Measurements from ENCODE around the gene ANKRD33B.
A peak's percentile ranks its signal among the peaks of the same experiment; 100 is the strongest.

ANKRD33B gene

DNA sequence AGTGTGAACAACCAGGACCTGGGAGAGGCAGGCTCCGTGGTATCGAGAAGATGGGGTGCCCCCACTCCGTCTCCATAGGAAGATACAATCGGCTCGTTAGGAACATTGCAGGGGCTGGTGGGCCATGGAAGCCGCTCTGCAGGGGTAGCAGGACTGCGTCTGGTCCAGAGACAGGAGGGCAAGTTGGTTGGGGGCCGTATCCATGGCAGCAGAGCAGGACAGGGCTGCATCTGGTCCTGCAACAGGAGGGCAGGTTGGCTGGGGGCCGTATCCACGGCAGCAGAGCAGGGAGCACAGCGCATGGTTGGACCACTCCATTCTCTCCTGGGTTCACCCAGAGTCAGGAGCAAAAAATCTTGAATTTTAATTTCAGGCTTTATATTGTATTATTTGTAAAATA, 98.2 kb downstream of the ANKRD33B start:
- DNase-seq: no peak

GRCh38 chr5:10662661-10663488, 99.0 kb downstream of the ANKRD33B start:
- DNase-seq: no peak

DNA sequence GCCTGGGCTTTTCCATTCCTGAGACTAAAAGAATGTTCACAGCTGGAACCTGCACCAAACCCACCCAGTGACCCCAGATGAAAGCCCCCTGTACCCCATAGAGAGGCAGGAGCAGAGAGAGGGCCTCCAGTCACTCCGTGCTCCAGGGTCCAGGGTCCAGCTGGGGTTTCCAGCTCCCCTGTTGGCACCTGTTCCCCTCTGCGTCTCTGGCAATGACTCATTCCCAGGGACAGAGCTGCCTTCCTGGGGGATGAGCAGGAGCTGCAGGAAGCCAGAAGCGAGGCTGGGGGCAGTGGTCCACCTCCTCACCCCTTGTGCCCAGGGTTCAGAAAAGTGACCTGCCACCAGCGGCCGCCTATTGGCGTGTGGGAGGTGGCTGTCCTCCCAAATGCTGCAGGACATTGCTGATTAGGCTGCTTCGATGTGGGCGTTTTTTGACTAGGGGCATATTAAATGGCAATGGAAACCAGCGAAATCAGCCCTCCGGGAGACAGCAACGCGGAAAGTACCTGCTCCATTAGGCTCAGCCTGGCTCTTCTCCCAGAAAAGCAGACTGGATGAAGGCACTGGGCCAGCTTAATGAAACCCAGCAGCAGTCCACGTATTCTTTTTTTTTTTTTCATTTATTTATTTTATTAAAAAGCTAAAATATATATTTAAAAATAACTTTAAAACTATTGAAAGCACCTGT, 99.8 kb downstream of the ANKRD33B start:
- no peak for DNase-seq

- peak; percentile 33 for DNase-seq
Observed at GRCh38 chr5:10664180-10664769, 100.4 kb downstream of the ANKRD33B start.

- DNase-seq: no peak
Observed at GRCh38 chr5:10665799-10666198, 101.9 kb downstream of the ANKRD33B start.

- no peak for DNase-seq
Observed at GRCh38 chr5:10666531-10667299, 102.8 kb downstream of the ANKRD33B start.

DNA sequence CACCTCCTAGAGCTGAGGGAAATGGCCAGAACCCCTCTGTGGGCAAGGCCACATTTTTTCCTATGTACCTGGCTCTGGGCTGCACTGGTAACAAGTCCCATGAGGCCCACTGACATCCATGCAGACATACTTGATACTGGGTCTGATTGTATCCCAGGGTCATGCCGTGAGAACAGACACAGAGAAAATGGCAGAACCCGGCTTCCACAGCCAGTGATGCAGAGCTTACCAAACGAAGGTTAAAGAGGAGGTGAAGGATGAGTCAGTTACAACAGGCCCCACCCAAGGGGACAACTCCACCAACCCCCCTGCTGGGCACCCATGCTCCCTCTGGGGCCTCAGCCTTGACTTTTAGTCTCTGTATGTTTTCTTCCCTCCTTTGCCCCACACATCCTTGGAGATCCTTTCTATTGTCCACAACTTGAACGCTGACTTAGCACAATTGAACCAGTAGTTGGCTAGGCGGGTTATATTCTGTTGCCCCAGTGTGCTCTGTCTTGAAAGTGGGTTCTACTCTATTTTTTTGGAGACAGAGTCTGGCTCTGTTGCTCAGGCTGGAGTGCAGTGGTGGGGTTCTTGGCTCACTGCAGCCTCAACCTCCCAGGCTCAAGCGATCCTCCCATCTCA, 103.7 kb downstream of the ANKRD33B start:
- DNase-seq: no peak

- no peak for DNase-seq
Observed at GRCh38 chr5:10668697-10669096, 104.8 kb downstream of the ANKRD33B start.

- no peak for DNase-seq
Observed at GRCh38 chr5:10669983-10670382, 106.1 kb downstream of the ANKRD33B start.

DNA sequence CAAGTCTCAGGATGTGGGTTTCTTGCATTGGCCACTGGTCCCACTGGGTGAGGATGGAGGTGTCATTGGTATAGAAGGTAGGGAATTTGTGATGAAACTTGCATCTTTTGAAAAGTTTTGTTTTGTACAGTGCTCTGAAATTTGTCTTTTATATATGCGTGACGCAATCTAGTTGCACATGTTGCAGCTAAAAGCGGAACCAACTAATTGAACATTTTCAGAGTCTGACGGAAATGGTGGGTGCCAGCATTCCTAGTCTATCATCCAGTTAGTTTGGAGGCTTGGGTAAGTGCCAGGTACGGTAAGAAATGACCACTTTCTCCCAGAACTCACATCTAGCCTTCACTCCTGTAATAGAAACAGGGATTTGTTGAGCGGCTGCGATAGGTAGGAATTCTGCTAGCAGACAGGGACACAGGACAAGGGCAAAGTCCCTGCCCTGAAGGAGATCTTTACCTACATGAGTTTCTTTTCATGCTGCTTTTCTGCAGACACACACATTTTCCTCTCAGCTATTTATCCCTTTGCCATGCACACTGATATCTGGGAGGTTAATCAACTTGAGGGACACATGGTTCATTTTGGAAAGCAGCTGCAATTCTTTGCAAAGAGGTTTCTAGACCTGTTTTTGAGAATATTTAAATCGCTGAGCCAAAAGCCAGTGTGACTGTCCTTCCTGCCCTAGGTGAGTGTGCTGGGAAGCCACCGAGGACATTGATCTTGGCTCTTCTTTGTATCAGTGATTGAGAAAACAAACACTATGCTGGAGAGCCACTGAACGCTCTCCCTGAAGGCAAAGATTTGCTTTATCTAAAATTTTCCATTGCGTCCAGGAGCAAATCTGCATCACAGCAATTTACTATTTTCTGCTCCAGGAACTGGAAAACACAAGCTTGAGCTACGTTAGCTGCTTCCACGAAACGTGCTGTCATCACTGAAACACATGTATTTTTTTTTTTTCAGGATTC, 107.5 kb downstream of the ANKRD33B start:
- no peak for DNase-seq

- DNase-seq: no peak
Observed at GRCh38 chr5:10672146-10673016, 108.5 kb downstream of the ANKRD33B start.

DNA sequence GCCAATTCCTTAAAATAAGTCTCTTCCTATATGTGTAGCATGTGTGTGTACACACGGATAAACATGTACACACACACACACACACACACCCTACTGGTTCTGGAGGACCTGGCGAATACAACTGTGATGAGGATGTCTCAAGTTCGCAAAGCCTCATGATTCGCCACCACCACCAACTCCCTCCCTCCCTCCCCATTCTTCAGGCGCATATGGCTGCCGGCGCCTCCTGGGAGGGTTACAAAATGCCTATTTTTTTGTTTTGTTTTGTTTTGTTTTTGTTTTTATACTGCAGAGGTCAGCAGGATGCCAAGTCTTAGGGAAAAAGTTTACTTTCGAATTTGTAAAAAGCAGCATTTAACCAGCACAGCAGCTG, 109.1 kb downstream of the ANKRD33B start:
- no peak for DNase-seq

- no peak for DNase-seq
Observed at GRCh38 chr5:10673407-10673806, 109.5 kb downstream of the ANKRD33B start.

DNA sequence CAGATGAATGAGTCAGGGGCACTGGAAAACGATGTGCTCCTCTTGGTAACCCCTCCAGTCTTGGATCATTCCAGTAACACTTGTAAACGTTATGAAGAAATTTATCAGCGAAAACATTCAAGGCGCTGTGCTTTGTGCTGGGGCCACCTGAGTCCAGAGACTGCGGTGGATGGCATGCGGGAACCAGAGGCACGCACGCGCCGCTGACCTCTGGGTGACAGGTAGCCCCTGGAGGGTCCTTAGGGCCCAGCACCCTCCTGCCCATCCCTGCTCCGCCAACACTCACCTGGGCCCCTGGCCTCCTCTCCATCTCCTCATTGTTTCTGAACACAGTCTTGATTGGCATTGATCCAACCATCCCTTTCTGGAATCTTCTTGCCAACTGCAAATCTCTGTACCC, 110.2 kb downstream of the ANKRD33B start:
- no peak for DNase-seq

DNA sequence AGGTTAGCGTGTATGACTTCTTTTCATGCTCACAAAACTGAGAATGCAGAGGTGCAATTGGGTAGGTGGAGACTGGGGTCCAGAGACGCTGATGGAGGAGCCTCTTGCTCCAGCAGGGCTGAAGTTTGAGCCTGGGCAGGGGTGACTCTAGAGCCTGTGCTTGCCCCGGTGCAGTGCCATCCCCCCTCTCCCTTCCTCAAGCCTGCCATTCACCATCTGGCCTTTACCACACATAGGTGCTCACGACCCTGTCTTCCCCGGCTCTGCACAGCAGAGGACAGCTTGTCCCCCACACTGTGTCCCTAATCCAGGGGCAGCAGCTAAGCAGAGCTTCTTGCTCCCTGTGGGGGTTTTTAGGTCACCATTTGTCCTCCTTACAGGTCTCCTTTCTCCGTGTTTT, 110.7 kb downstream of the ANKRD33B start:
- DNase-seq: no peak

DNA sequence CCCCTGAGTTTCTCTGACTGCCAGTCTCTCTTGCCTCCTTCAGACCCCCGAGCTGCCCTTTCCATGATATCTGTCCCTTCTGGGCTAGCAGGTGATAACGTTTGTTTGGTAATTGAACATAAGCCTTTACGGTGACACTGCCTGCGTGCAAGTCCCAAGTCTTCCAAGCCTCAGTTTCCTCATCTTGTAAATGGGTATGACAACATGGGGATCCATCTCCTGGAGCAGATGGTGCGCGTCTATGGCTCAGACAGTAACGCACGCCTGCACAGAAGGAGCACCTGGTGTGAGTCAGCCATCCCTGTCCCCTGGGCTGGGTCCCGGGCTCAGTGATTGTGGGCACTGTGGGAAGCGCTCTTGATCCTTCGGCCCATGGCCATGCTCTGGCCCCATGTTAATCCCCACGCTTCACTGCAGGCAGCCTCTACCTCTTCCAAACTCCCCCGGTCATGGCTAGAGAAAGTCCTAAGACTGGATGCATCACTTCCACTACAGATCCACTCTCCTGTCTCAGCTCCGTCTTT, 111.4 kb downstream of the ANKRD33B start:
- no peak for DNase-seq

GRCh38 chr5:10676224-10676623, 112.4 kb downstream of the ANKRD33B start:
- no peak for DNase-seq

GRCh38 chr5:10676946-10677345, 113.1 kb downstream of the ANKRD33B start:
- no peak for DNase-seq

DNA sequence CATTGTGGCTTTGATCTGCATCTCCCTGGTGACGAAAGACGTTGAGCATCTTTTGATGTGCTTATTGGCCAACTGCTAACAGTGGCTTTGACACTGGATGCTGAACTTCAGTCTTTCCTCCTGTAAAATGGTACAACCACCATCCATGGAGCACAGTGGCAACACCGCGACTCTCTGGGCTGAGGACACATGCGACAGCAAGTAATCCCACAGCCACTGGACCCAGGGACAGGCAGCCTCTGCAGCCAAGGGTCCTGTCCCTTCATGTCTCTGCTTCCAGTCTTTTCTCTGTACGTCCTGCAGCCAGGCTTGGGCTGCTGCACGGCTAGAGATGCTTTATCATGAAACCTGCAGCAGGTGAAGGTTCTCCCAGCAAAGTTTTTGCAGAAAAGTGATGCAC, 113.7 kb downstream of the ANKRD33B start:
- no peak for DNase-seq

DNA sequence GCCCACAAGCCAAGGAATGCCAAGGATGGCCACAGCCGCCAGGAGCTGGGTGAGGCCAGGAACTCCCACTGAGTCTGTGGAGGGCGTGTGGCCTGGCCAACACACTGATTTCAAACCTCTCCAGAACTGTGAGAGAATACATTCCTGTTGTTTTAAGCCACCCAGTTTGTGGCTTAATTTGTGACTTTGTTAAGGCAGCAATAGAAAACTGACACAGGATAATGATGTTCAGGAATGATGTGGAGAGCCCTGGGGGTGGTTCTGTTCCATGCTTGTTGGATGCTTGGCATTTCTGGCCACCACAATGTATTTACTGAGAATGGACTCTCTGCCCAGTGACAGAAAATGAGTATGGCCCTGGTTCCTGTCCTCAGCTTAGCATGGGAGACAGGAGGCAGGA, 114.4 kb downstream of the ANKRD33B start:
- DNase-seq: peak; percentile 87

Data from fibroblast of skin of scalp (primary cell).